ENCODE data around the gene POLRMT.

DNA sequence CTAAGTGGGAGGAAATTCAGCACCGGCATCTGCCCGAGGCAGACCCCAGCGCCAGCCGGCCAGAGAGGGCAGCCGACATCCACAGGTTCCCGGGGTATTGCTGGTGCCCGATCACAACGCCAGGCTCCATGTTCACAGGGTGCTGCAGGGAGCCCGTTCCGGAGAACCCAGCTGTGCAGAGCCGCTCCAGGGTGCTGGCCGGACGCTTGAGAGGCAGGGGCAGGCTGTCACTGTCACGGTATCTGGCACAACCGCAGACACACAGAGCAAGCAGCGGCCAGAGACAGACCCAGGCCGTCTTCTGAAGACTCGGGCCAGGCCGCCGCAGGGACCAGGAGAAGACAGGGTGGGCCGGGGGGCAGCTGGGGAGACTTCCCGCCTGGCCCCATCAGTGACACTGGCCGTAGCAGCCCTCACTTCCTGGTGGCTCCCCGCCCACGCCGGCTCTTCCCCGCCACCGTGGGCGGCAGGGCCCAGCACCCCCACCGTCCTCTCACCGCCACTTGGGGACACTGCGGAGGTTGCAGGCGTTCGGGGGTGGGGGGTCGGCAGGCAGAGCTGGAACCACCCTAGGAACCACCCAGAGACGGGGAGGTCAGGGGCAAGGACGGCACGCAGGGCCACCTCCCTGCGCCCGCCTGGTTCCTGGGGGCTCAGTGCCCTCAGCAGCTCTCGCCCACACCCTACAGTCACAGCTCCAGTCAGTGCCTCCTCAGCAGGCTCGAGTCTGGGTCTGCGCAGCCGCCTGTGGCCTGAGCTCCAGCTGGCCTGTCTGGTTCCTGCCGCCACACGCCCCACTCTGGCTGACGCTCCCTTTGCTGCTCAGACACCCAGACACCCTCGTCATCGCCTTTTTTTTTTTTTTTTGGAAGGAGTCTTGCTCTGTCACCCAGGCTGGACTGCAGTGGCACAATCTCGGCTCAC, 25.8 kb upstream of the POLRMT start:
- TF ChIP-seq CTCF (IDR thresholded peaks at IDR 0.05) (no peak), POLR2A (IDR thresholded peaks at IDR 0.05) (no peak)
